ENCODE measurements around the gene MZF1. TPM values are rescaled to one million over a fixed set of nuclear protein-coding genes. Genes with fewer than 3 reads are reported as not detected.

The MZF1 gene
- total and polyA plus RNA-seq, 2 donors (not counting 3 experiments of a cell fraction or from before 2014, with no cell fraction given), result 26.4 to 30.8 TPM

- Histone ChIP-seq H3K27me3 (ENCODE audit: control insufficient read depth in 2 of 2, insufficient read depth in 2 of 2, low read length in 2 of 2) (peaks cover 11 to 22% of the 10 kb centered on the region in 2 experiments), H3K36me3 (ENCODE audit: control insufficient read depth in 2 of 2, extremely low read depth in 1 of 2, insufficient read depth in 2 of 2, low read length in 2 of 2) (peaks cover 0 to 4% of the 10 kb centered on the region in 2 experiments), H2AFZ (ENCODE audit: low read depth, low read length) (no peak overlapping the region), H3K27ac (ENCODE audit: insufficient read depth, low read depth, low read length) (no peak overlapping the region), H4K20me1 (replicated peaks; ENCODE audit: control insufficient read depth, extremely low read depth, insufficient read depth, low read length) (no peaks in the 10 kb centered on the region), H3K9me1 (replicated peaks; ENCODE audit: control insufficient read depth, extremely low read depth, insufficient read depth, low read length) (no peaks in the 10 kb centered on the region), H3K4me2 (ENCODE audit: insufficient read depth, low read length) (no peak overlapping the region), H3K4me1 (ENCODE audit: control insufficient read depth, extremely low read depth, insufficient read depth, low read length) (peaks cover 32% of the 10 kb centered on the region), H3K79me2 (ENCODE audit: control insufficient read depth, insufficient read depth, low read length) (peaks cover 16% of the 10 kb centered on the region), H3K4me3 (replicated peaks in 1 of 3; ENCODE audit: insufficient read depth in 1 of 3, low read depth in 1 of 3, low read length in 3 of 3) (no peak overlapping the region), H3K9me3 (replicated peaks; ENCODE audit: control insufficient read depth, insufficient read depth, low read length) (no peaks in the 10 kb centered on the region), H3K9ac (replicated peaks; ENCODE audit: extremely low read depth, insufficient read depth, low read length) (no peak overlapping the region)
- dilution Hi-C loops (cut with MboI; ENCODE audit: extremely low pct_ligation_motif_present, low sequenced_read_pairs) (no loop called here), intact Hi-C loops (cut with micrococcal nuclease) (no loop called here)
- CTCF ChIA-PET, result interaction anchor here (1.5 to 2.2 kb wide), 2 partner anchors 42 to 47 kb away, joined by 7 to 13 read pairs; partner anchors contain the start of gene ZBTB45
- FAIRE-seq, result no peak
- POLR2A ChIA-PET, result interaction anchor here (1.1 to 1.4 kb wide), 2 partner anchors 14 to 18 kb away, joined by 3 read pairs; partner anchors contain the start of gene TRIM28
- no TSS peak for BruUV-seq (replicated peaks)
- DNase-seq (ENCODE audit: low read depth, low spot score), result no peak
- TF ChIP-seq GATA2 (IDR thresholded peaks at IDR 0.05; ENCODE audit: insufficient read depth, insufficient read length, low read depth, low read length) (no peak), FOS (IDR thresholded peaks at IDR 0.05; ENCODE audit: borderline replicate concordance, insufficient read depth, low read length) (no peak), EZH2 (IDR thresholded peaks at IDR 0.05; ENCODE audit: borderline replicate concordance, low read depth, low read length, severe bottlenecking) (no peak), POLR2AphosphoS5 (IDR thresholded peaks at IDR 0.05; ENCODE audit: insufficient read depth, low read depth, low read length) (no peak), MAX (IDR thresholded peaks at IDR 0.05; ENCODE audit: insufficient read depth, insufficient read length) (no peak), MYC (IDR thresholded peaks at IDR 0.05; ENCODE audit: low read depth, low read length) (no peak)
These were observed 11.6 kb downstream of the MZF1 start for GRCh38 chr19:58561373-58562121.
